GM12878 (cell line): ENCODE measurements around the gene DLEC1. TPM values are rescaled to one million over a fixed set of nuclear protein-coding genes. Genes with fewer than 3 reads are reported as not detected.

Source experiments
- ATAC-seq: fragments of 200-7000 bp; cut with Tn5 transposase; 3 replicates; pipeline ENCODE4 v1.9.1; 2020; ENCODE audit warnings: mild to moderate bottlenecking, moderate library complexity
- BruUV-seq: library from RNA; stranded (reverse); fragments of 400-500 nt; replicated peaks from 2 replicates; lab custom pipeline; 2021; lab: Mats Ljungman, UMichigan
- CTCF ChIA-PET: fragments of 300-600 bp; sonication (Branson Sonifier 250); formaldehyde crosslinking; extraction: SDS; loops from one replicate; lab custom pipeline; 2021; ENCODE audit warnings: inconsistent platforms; lab: Yijun Ruan, JAX
- POLR2A ChIA-PET: fragments of 350-600 bp; formaldehyde crosslinking; extraction: SDS; loops from one replicate; lab custom pipeline; 2021; ENCODE audit warnings: inconsistent platforms; lab: Charles Lee
- RAD21 ChIA-PET: fragments of 300-600 bp; sonication (Branson Sonifier 250); formaldehyde crosslinking; loops from one replicate; lab custom pipeline; 2023; ENCODE audit warnings: antibody characterized with exemption; ENCODE audit not compliant: unreplicated experiment; lab: Charles Lee
- SMC1A ChIA-PET: fragments of 300-600 bp; sonication (Branson Sonifier 250); formaldehyde crosslinking; loops from one replicate; lab custom pipeline; 2023; ENCODE audit not compliant: unreplicated experiment, uncharacterized antibody; lab: Charles Lee
- DNase-seq: peaks from one replicate; pipeline ENCODE4 v3.0.0-alpha.2; 2011; ENCODE audit warnings: low read depth, low spot score
- FAIRE-seq: peaks from 3 replicates; lab custom pipeline; 2011; peaks lifted over from hg19 to GRCh38; lab: Jason Lieb, UNC
- H2AFZ ChIP-seq: 2 replicates; pipeline ENCODE4 v1.6.0; 2011; ENCODE audit warnings: low read depth, low read length, control low read depth; ENCODE audit not compliant: control insufficient read depth
- H3K27ac ChIP-seq: 2 replicates; pipeline ENCODE4 v1.5.1; 2011; ENCODE audit warnings: control low read depth; ENCODE audit not compliant: control insufficient read depth, insufficient read depth
- H3K27me3 ChIP-seq, 2 experiments: replicated peaks in 1 of 2; 2 replicates each; pipeline versions ENCODE4 v1.6.0 to v1.6.1; 2011; ENCODE audit warnings: low read length in 1 of 2; ENCODE audit not compliant: control insufficient read depth in 2 of 2, insufficient read depth in 2 of 2
- H3K36me3 ChIP-seq, 2 experiments: 2 replicates each; pipeline ENCODE4 v1.5.1; 2011; ENCODE audit warnings: low read length in 1 of 2; ENCODE audit not compliant: control insufficient read depth in 2 of 2, insufficient read depth in 2 of 2
- H3K4me1 ChIP-seq: 2 replicates; pipeline ENCODE4 v1.6.1; 2011; ENCODE audit warnings: mild to moderate bottlenecking, low read length, moderate library complexity, mixed read lengths; ENCODE audit not compliant: control insufficient read depth, insufficient read depth
- H3K4me2 ChIP-seq: 2 replicates; pipeline ENCODE4 v1.6.0; 2011; ENCODE audit warnings: control low read depth; ENCODE audit not compliant: control insufficient read depth, insufficient read depth
- H3K4me3 ChIP-seq: fragments of 200-600 bp; sonication (generic); 2 replicates; pipeline ENCODE4 v1.5.1; 2016
- H3K79me2 ChIP-seq: 2 replicates; pipeline ENCODE4 v1.6.0; 2011; ENCODE audit warnings: low read length; ENCODE audit not compliant: control insufficient read depth, insufficient read depth
- H3K9ac ChIP-seq: 2 replicates; pipeline ENCODE4 v1.8.0; 2011; ENCODE audit warnings: low read length, control low read depth, mixed read lengths; ENCODE audit not compliant: control insufficient read depth, insufficient read depth
- H3K9me3 ChIP-seq: replicated peaks from 3 replicates; pipeline ENCODE4 v1.5.1; 2011; ENCODE audit warnings: mild to moderate bottlenecking, low read length; ENCODE audit not compliant: control insufficient read depth, insufficient read depth
- H4K20me1 ChIP-seq: 2 replicates; pipeline ENCODE4 v1.6.0; 2011; ENCODE audit not compliant: control insufficient read depth, insufficient read depth
- CBX5 ChIP-seq: sonication (generic); IDR thresholded peaks from 2 replicates; pipeline ENCODE4 v1.6.1; 2016; ENCODE audit warnings: low read depth, moderate library complexity, mild to moderate bottlenecking, inconsistent platforms
- GATAD2B ChIP-seq: fragments of 450-650 bp; conservative IDR thresholded peaks from 2 replicates; pipeline ENCODE4 v1.6.1; 2017; ENCODE audit warnings: low read depth, mild to moderate bottlenecking, moderate library complexity
- MEF2B ChIP-seq: fragments of 450-650 bp; IDR thresholded peaks from 2 replicates; pipeline ENCODE4 v1.6.1; 2018; ENCODE audit warnings: mild to moderate bottlenecking, moderate library complexity; ENCODE audit not compliant: partially characterized antibody, poor library complexity, severe bottlenecking
- MTA2 ChIP-seq: fragments of 450-650 bp; IDR thresholded peaks from 2 replicates; pipeline ENCODE4 v1.6.1; 2016; ENCODE audit warnings: low read depth, mild to moderate bottlenecking, moderate library complexity
- MTA3 ChIP-seq: IDR thresholded peaks from 2 replicates; pipeline ENCODE4 v1.6.1; 2012; ENCODE audit warnings: low read length, inconsistent platforms, borderline replicate concordance
- PAX5 ChIP-seq: IDR thresholded peaks from 2 replicates; pipeline ENCODE4 v1.6.1; 2011; ENCODE audit warnings: low read depth, low read length, borderline replicate concordance
- PML ChIP-seq: IDR thresholded peaks from 2 replicates; pipeline ENCODE4 v1.6.1; 2012; ENCODE audit warnings: low read length, inconsistent platforms
- POLR2A ChIP-seq: IDR thresholded peaks from 2 replicates; pipeline ENCODE4 v1.6.1; 2011; ENCODE audit warnings: low read depth, mild to moderate bottlenecking, low read length
- RB1 ChIP-seq: fragments of 450-650 bp; formaldehyde crosslinking; IDR thresholded peaks from 2 replicates; pipeline ENCODE4 v1.6.1; 2017; ENCODE audit warnings: mild to moderate bottlenecking, borderline replicate concordance
- RUNX3 ChIP-seq: IDR thresholded peaks from 2 replicates; pipeline ENCODE4 v1.6.1; 2012; ENCODE audit warnings: low read length, inconsistent platforms
- SREBF1 ChIP-seq: IDR thresholded peaks from 2 replicates; pipeline ENCODE4 v1.6.1; 2012; ENCODE audit warnings: mild to moderate bottlenecking, low read length
- ZNF217 ChIP-seq: fragments of 450-650 bp; IDR thresholded peaks from 2 replicates; pipeline ENCODE4 v1.6.1; 2017; ENCODE audit warnings: antibody characterized with exemption, mild to moderate bottlenecking
- ZNF384 ChIP-seq: IDR thresholded peaks from 2 replicates; pipeline ENCODE4 v1.6.1; 2012; ENCODE audit warnings: low read depth, mild to moderate bottlenecking, low read length, improper control_type of control experiment, borderline replicate concordance
- WGBS: methylation state at CpG from one replicate; pipeline ENCODE4 v1.1.6; 2016; ENCODE audit warnings: low lambda C conversion rate; ENCODE audit not compliant: insufficient replicate concordance, insufficient coverage; ENCODE audit errors: missing lambda C conversion rate; 5-methylcytosine and 5-hydroxymethylcytosine counted together
- in situ Hi-C: fragments of 300-500 bp; cut with MboI; formaldehyde crosslinking; loops from 9 replicates; pipeline ENCODE4 v1.14.3; 2018; ENCODE audit warnings: mixed read lengths
- intact Hi-C: fragments of 100-400 bp; cut with micrococcal nuclease; formaldehyde crosslinking; loops from one replicate; pipeline ENCODE4 v1.14.2; 2022; ENCODE audit not compliant: unreplicated experiment
- polyA plus RNA-seq, 11 experiments: library from polyadenylated mRNA; depleted of rRNA in 4 of 11; unstranded in 6 of 11; stranded (reverse) in 5 of 11; fragments of >200 nt; fragmentation: Nextera tagmentation in 4 of 11; fragmentation: Illumina TruSeq in 1 of 11; extraction: Ambion mirVana in 4 of 11; extraction: Trizol in 1 of 11; gene quantifications; 1 replicate in 1 of 11; 2 replicates in 10 of 11; pipeline versions ENCODE4 v1.2.1 to v1.2.3, GENCODE V29; 2011 to 2016; ENCODE audit warnings: inconsistent platforms in 2 of 11, missing spikeins in 2 of 11, low read depth in 1 of 11
- total RNA-seq, 4 experiments: library from RNA; depleted of rRNA in 3 of 4; stranded (reverse); fragments of >200 nt in 3 of 4; fragmentation: Illumina TruSeq in 1 of 4; extraction: Trizol in 1 of 4; gene quantifications; 2 replicates each; pipeline versions ENCODE4 v1.2.1 to v1.2.3, GENCODE V29; 2013 to 2021
- TF ChIP-seq, protein P1 (sequence below): IDR thresholded peaks from 2 replicates; pipeline ENCODE4 v1.6.1; 2012; ENCODE audit warnings: low read depth, low read length, improper control_type of control experiment
- TF ChIP-seq, protein P2 (sequence below): fragments of 450-650 bp; IDR thresholded peaks from 2 replicates; pipeline ENCODE4 v1.6.1; 2017; ENCODE audit warnings: mild to moderate bottlenecking, moderate library complexity

Gene DLEC1
- total and polyA plus RNA-seq, 10 of the 15 experiments (the other 5 are each of a cell fraction or from before 2014, with no cell fraction given) = 0.03 to 0.29 (median 0.07) TPM; not detected in 3

DNA sequence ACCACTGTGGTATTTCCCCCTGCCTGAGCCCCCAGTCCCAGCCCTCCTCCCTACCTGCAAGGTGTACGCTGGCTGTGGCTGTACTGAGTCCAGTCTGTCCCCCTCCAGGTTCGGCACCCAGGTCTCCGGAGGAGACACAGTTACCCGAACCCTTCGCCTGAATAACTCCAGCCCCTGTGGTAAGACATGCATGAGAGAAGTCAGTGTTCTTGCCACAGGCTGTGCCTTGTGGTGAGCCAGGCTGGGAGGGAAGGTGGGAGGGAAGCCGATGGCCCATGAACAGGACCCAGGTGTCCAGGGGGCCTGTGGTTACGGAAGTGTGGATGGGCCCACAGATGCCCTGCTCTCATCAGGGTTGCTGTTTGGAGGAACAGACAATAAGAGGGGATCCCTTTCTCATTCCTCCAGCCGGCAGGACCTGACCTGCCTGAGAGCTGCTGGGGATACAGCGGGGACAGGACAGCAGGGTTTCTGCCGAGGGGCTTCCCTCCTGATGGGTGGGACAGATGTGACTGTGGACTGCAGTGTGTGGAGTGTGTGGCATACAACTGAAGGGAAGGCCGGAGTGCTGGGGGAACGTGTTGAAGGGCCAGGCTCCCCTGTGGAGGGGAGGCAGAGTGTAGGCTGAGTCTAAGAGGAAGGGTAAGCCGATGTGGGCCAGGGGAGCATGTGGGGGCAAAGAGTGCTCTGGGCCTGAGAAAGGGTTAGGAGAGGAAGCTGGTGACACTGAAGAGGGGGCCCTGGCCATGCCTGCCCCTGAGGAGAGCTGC lies 76.1 kb downstream of the DLEC1 start:
- in situ Hi-C loops (loop anchor here (5.0 kb wide), 1 partner anchor 367 kb away; no protein-coding TSS in a partner anchor), intact Hi-C loops (loop anchor here (5.0 kb wide), 4 partner anchors 122 to 232 kb away; partner anchors contain the start of genes SLC22A14 and XYLB)
- ATAC-seq (peak; percentile 3; the same call in 2 of the 3 replicates), DNase-seq (no peak), FAIRE-seq (no peak)
- CTCF ChIA-PET = interaction anchor here (0.7 to 5.7 kb wide), 2 partner anchors 95 to 183 kb away, joined by 3 to 42 read pairs; no protein-coding TSS in a partner anchor
- H3K9ac ChIP-seq = no peak overlapping the region
- no peaks in the 10 kb centered on the region for H4K20me1 ChIP-seq
- RAD21 ChIA-PET = no interaction called here
- no peak overlapping the region for H3K4me2 ChIP-seq
- TF ChIP-seq, protein P1, sequence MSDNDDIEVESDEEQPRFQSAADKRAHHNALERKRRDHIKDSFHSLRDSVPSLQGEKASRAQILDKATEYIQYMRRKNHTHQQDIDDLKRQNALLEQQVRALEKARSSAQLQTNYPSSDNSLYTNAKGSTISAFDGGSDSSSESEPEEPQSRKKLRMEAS = no peak
- no peak for TF ChIP-seq RB1
- no peak for TF ChIP-seq SREBF1
- TF ChIP-seq PAX5 = 0 out of 2 replicates have a peak, but pooled peaks have one; percentile 42
- TF ChIP-seq MTA2 = no peak
- no peak for TF ChIP-seq ZNF217
- peak; percentile 64 for TF ChIP-seq RUNX3
- TF ChIP-seq ZNF384 = no peak
- no peak for TF ChIP-seq MTA3
- TF ChIP-seq, protein P2, sequence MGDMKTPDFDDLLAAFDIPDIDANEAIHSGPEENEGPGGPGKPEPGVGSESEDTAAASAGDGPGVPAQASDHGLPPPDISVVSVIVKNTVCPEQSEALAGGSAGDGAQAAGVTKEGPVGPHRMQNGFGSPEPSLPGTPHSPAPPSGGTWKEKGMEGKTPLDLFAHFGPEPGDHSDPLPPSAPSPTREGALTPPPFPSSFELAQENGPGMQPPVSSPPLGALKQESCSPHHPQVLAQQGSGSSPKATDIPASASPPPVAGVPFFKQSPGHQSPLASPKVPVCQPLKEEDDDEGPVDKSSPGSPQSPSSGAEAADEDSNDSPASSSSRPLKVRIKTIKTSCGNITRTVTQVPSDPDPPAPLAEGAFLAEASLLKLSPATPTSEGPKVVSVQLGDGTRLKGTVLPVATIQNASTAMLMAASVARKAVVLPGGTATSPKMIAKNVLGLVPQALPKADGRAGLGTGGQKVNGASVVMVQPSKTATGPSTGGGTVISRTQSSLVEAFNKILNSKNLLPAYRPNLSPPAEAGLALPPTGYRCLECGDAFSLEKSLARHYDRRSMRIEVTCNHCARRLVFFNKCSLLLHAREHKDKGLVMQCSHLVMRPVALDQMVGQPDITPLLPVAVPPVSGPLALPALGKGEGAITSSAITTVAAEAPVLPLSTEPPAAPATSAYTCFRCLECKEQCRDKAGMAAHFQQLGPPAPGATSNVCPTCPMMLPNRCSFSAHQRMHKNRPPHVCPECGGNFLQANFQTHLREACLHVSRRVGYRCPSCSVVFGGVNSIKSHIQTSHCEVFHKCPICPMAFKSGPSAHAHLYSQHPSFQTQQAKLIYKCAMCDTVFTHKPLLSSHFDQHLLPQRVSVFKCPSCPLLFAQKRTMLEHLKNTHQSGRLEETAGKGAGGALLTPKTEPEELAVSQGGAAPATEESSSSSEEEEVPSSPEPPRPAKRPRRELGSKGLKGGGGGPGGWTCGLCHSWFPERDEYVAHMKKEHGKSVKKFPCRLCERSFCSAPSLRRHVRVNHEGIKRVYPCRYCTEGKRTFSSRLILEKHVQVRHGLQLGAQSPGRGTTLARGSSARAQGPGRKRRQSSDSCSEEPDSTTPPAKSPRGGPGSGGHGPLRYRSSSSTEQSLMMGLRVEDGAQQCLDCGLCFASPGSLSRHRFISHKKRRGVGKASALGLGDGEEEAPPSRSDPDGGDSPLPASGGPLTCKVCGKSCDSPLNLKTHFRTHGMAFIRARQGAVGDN = no peak
- TF ChIP-seq POLR2A = peak; percentile 25; the same call in 1 of the 2 replicates
- TF ChIP-seq PML = no peak
- TF ChIP-seq CBX5 = no peak
- TF ChIP-seq GATAD2B = no peak
- no peak for TF ChIP-seq MEF2B
- no peaks in the 10 kb centered on the region; a peak in 1 of 4 replicates for H3K27me3 ChIP-seq
- H3K36me3 ChIP-seq = no peaks in the 10 kb centered on the region; a peak in 1 of 4 replicates
- POLR2A ChIA-PET = interaction anchor here (0.8 kb wide), 1 partner anchor 22 kb away, joined by 3 read pairs; the partner anchor contains the start of gene ACAA1
- no peak overlapping the region for H2AFZ ChIP-seq
- H3K4me3 ChIP-seq = no peak overlapping the region
- H3K27ac ChIP-seq = no peak overlapping the region
- BruUV-seq = no TSS peak
- H3K9me3 ChIP-seq = no peaks in the 10 kb centered on the region
- 22% methylated on average over 13 of the region's 13 CpGs for WGBS
- peaks cover 6% of the 10 kb centered on the region; the same call in 1 of the 2 replicates for H3K4me1 ChIP-seq
- SMC1A ChIA-PET = interaction anchor here (4.0 kb wide), 1 partner anchor 183 kb away, joined by 20 read pairs; no protein-coding TSS in a partner anchor
- H3K79me2 ChIP-seq = no peaks in the 10 kb centered on the region
